ENCODE data around the gene CDHR1.

DNA sequence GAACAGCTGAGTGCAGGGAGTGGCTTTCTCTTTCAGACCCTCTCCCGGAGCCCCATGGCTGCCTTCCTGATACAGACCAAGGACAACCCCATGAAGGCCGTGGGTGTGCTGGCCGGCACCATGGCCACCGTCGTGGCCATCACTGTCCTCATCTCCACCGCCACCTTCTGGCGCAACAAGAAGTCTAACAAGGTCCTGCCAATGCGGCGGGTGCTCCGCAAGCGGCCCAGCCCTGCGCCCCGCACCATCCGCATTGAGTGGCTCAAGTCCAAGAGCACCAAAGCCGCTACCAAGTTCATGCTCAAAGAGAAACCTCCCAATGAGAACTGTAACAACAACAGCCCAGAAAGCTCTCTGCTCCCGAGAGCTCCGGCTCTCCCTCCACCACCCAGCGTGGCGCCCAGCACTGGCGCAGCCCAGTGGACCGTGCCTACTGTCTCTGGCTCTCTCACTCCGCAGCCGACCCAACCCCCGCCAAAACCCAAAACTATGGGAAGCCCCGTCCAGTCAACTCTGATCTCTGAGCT lies 19.8 kb downstream of the CDHR1 start:
- TF ChIP-seq POLR2A (IDR thresholded peaks at IDR 0.05; ENCODE audit: control extremely low read depth in 1 of 2, low read depth in 2 of 2, low read length in 2 of 2) (no peak), POU5F1 (IDR thresholded peaks at IDR 0.05; ENCODE audit: low read depth, low read length) (no peak), ZNF274 (IDR thresholded peaks at IDR 0.05; ENCODE audit: borderline replicate concordance, extremely low read depth, low read length) (no peak), SUZ12 (IDR thresholded peaks at IDR 0.05; ENCODE audit: low read length) (no peak), TBP (IDR thresholded peaks at IDR 0.05; ENCODE audit: low read depth, low read length) (no peak)
- TF ChIP-seq, protein P1, sequence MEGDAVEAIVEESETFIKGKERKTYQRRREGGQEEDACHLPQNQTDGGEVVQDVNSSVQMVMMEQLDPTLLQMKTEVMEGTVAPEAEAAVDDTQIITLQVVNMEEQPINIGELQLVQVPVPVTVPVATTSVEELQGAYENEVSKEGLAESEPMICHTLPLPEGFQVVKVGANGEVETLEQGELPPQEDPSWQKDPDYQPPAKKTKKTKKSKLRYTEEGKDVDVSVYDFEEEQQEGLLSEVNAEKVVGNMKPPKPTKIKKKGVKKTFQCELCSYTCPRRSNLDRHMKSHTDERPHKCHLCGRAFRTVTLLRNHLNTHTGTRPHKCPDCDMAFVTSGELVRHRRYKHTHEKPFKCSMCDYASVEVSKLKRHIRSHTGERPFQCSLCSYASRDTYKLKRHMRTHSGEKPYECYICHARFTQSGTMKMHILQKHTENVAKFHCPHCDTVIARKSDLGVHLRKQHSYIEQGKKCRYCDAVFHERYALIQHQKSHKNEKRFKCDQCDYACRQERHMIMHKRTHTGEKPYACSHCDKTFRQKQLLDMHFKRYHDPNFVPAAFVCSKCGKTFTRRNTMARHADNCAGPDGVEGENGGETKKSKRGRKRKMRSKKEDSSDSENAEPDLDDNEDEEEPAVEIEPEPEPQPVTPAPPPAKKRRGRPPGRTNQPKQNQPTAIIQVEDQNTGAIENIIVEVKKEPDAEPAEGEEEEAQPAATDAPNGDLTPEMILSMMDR (IDR thresholded peaks at IDR 0.05; ENCODE audit: control extremely low read depth in 1 of 3, insufficient read depth in 1 of 3, low read depth in 1 of 3, low read length in 3 of 3) = peak in 2 of 3 experiments; percentile 2 to 28; a peak in 2 of 4 replicates

All from H1 (cell line).